ENCODE measurements around the gene JUP. TPM values are rescaled to one million over a fixed set of nuclear protein-coding genes. Genes with fewer than 3 reads are reported as not detected.

JUP gene
- total RNA-seq, 4 donors from 2014 or later: 709 to 2,355 (median 1,148) TPM

DNA sequence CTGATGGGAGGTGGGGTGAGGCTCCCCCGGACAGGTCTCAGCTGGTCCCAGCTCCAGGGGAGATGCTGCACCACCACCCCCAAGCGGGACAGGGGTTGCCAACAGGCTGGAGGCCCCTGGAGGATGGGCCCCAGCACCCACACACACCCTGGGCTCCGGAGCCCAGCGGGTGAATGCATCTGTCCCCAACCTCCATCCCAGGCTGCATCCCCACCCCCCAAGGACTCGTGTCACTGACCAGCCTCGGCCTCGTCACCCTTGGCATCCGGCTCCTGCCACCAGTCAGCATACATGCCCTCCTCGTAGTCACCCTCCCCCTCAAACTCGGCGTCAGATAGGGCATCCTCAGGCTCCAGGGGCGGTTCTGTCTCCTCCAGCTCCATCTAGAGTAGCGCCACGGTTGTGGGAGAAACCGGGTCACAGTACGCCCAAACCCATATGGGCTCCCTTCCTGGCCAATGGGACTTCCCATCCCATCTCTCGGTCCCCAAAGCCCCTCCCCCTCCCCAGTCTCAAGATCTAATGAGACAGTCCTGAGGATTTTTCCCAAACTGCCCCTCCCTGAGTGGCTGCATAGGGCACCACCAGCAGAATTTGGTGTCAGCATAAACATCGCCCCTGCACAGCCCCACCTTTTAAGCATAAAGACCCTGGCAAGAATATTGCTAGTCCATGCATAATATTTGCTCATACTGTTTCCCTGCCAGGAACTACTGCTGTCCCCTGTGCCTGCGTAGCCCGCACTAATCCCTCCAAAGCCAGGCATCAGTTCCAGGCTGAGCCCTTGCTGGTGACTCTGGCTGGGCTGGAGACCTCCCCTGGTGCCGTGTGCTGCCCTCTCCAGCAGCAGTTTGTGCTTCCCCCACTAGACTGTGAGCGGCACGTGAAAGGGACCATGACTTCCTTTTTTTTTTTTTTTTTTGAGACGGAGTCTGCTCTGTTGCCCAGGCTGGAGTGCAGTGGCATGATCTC is 16.8 kb upstream of the JUP start:
- H3K9me3 ChIP-seq: no peaks in the 10 kb centered on the region
- H3K27ac ChIP-seq: no peak overlapping the region
- TF ChIP-seq, protein P1, sequence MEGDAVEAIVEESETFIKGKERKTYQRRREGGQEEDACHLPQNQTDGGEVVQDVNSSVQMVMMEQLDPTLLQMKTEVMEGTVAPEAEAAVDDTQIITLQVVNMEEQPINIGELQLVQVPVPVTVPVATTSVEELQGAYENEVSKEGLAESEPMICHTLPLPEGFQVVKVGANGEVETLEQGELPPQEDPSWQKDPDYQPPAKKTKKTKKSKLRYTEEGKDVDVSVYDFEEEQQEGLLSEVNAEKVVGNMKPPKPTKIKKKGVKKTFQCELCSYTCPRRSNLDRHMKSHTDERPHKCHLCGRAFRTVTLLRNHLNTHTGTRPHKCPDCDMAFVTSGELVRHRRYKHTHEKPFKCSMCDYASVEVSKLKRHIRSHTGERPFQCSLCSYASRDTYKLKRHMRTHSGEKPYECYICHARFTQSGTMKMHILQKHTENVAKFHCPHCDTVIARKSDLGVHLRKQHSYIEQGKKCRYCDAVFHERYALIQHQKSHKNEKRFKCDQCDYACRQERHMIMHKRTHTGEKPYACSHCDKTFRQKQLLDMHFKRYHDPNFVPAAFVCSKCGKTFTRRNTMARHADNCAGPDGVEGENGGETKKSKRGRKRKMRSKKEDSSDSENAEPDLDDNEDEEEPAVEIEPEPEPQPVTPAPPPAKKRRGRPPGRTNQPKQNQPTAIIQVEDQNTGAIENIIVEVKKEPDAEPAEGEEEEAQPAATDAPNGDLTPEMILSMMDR (IDR thresholded peaks at IDR 0.05): no peak
- no peak for TF ChIP-seq POLR2A (IDR thresholded peaks at IDR 0.05)
- intact Hi-C loops (cut with DNase I): loop anchor here (2.0 kb wide), 1 partner anchor 65 kb away; no protein-coding TSS in a partner anchor
- no peaks in the 10 kb centered on the region for H3K36me3 ChIP-seq
- 51 to 63% methylated on average over 10 to 19 of the region's 24 CpGs for WGBS, 2 donors
- DNase-seq: no peak
- H3K4me1 ChIP-seq: peaks cover 10 to 41% (median 17%) of the 10 kb centered on the region in 3 donors
- no peaks in the 10 kb centered on the region for H3K27me3 ChIP-seq
- no peak overlapping the region for H3K4me3 ChIP-seq

GRCh38 chr17:41801374-41802271 is 15.1 kb upstream of the JUP start:
- DNase-seq: no peak
- no peak for TF ChIP-seq POLR2A (IDR thresholded peaks at IDR 0.05)
- TF ChIP-seq, protein P1 (IDR thresholded peaks at IDR 0.05): peak; percentile 95 to 99 (median 99)
- H3K4me1 ChIP-seq: peaks cover 10 to 44% (median 17%) of the 10 kb centered on the region in 3 donors
- no peaks in the 10 kb centered on the region for H3K9me3 ChIP-seq
- 13 to 21% methylated on average over 4 to 10 of the region's 14 CpGs for WGBS, 2 donors
- peak overlapping the region; percentile 90 to 96 (median 92) for H3K27ac ChIP-seq
- H3K36me3 ChIP-seq: no peaks in the 10 kb centered on the region
- H3K27me3 ChIP-seq: no peaks in the 10 kb centered on the region
- intact Hi-C loops (cut with DNase I): loop anchor here (2.0 kb wide), 1 partner anchor 63 kb away; no protein-coding TSS in a partner anchor
- H3K4me3 ChIP-seq: peak overlapping the region in 3 of 4 donors; percentile 5 to 51 (median 14)

DNA sequence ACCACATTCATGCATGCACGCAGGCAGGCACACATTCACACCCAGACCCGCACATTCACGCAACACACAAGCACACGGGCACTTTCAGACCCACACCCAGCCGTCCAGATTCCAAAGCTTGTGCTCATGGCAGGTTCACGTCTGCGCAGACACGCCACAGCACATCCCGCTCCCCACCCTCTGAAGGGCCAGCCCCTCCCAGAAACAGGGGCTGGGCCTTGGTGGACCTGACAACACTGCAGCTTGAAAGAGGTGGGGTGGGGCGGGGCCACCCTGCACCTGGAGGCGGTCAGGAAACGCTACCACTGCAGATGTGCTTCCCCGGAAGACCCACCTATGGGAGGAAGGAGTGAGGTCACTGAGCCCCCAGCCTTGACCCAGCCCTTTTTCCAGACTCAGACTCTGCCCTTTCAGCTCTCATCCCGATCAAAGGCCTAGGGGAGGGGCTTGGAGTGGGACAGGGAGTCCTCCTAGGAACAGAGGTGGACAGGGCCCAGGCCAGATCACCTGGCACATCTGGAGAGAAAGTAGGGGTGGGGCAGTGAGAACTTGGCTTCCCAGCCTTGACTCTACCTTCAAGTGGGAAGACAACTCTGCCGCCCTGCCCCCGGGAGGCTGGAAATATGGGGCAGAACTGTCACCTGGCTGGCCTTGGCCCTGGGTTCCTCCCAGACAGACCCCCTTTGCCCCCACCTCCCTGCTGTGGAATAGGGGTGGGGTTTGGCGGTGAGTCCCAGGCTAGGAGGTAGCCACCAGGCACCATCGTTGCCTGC is 14.3 kb upstream of the JUP start:
- H3K4me1 ChIP-seq: peaks cover 10 to 44% (median 17%) of the 10 kb centered on the region in 3 donors
- 21 to 22% methylated on average over 10 to 13 of the region's 18 CpGs for WGBS, 2 donors
- intact Hi-C loops (cut with DNase I): no loop called here
- DNase-seq: no peak
- TF ChIP-seq, protein P1 (IDR thresholded peaks at IDR 0.05): no peak
- no peak for TF ChIP-seq POLR2A (IDR thresholded peaks at IDR 0.05)
- peak overlapping the region in 3 of 4 donors; percentile 5 to 51 (median 14) for H3K4me3 ChIP-seq
- H3K27ac ChIP-seq: peak overlapping the region; percentile 90 to 96 (median 92)
- no peaks in the 10 kb centered on the region for H3K9me3 ChIP-seq
- H3K27me3 ChIP-seq: no peaks in the 10 kb centered on the region
- no peaks in the 10 kb centered on the region for H3K36me3 ChIP-seq

DNA sequence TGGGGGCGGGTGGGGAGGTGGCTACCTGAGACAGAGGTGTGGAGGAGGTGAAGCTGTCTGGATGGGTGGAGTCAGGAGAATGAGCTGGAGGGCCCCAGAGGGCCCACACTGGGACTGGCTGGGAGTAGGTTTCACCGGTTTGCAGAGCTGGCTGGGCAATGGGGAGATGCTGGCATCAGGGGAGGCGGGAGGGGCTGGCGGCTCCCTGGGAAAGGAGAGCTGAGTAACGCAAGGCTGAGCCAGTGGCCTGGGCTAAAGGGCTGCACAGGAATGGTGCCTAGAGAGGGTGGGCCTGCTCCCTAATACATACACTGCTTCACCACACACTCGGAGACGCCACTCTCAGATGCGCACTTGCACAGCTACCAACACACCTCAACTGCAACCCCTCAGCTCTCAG is 12.9 kb upstream of the JUP start:
- peak in 1 of 4 donors; percentile 18 for TF ChIP-seq POLR2A (IDR thresholded peaks at IDR 0.05)
- TF ChIP-seq, protein P1 (IDR thresholded peaks at IDR 0.05): no peak
- H3K4me1 ChIP-seq: peaks cover 10 to 49% (median 17%) of the 10 kb centered on the region in 3 donors
- H3K4me3 ChIP-seq: no peak overlapping the region
- 61 to 80% methylated on average over 5 to 7 of the region's 8 CpGs for WGBS, 2 donors
- no peak for DNase-seq
- intact Hi-C loops (cut with DNase I): no loop called here
- H3K36me3 ChIP-seq: no peaks in the 10 kb centered on the region
- H3K27ac ChIP-seq: peak overlapping the region; percentile 84 to 96 (median 92)
- no peaks in the 10 kb centered on the region for H3K27me3 ChIP-seq
- H3K9me3 ChIP-seq: no peaks in the 10 kb centered on the region

All from esophagus squamous epithelium (tissue), 5 donors.